Upper lobe of left lung (tissue), 6 donors: ENCODE measurements around the gene HDAC8. TPM values are rescaled to one million over a fixed set of nuclear protein-coding genes. Genes with fewer than 3 reads are reported as not detected.
"Not testable (repeated sequence)": the region's sequence is repeated elsewhere in the genome, so short reads cannot be mapped to it uniquely, and the experiment has no call there.

Experiments used
- ATAC-seq, 2 donors: fragments of 200-7000 bp; cut with Tn5 transposase; one replicate each; pipeline ENCODE4 v1.9.1; 2022; ENCODE audit warnings: mild to moderate bottlenecking in 2 of 2, moderate library complexity in 2 of 2; ENCODE audit not compliant: low FRiP score in 2 of 2
- DNase-seq, 2 donors: peaks; one replicate each; pipeline ENCODE4 v3.0.0-alpha.2; 2019 to 2020
- H3K27ac ChIP-seq, 4 donors: fragments of 200-600 bp; sonication (generic); one replicate each; pipeline ENCODE4 v1.5.1; 2016 to 2019
- H3K27me3 ChIP-seq, 4 donors: fragments of 200-600 bp; sonication (generic); one replicate each; pipeline ENCODE4 v1.5.1; 2017 to 2019
- H3K36me3 ChIP-seq, 4 donors: fragments of 200-600 bp; sonication (generic); one replicate each; pipeline ENCODE4 v1.5.1; 2016 to 2019
- H3K4me1 ChIP-seq, 4 donors: fragments of 200-600 bp; sonication (generic); one replicate each; pipeline ENCODE4 v1.5.1; 2018 to 2019
- H3K4me3 ChIP-seq, 4 donors: fragments of 200-600 bp; sonication (generic); one replicate each; pipeline ENCODE4 v1.5.1; 2017 to 2019; ENCODE audit warnings: mild to moderate bottlenecking in 2 of 4, moderate library complexity in 1 of 4
- H3K9me3 ChIP-seq, 4 donors: fragments of 200-600 bp; sonication (generic); one replicate each; pipeline ENCODE4 v1.5.1; 2018 to 2019
- EP300 ChIP-seq, 4 donors: sonication (generic); formaldehyde crosslinking; IDR thresholded peaks; one replicate each; pipeline ENCODE4 v1.5.1; 2017; ENCODE audit warnings: antibody characterized with exemption in 4 of 4, control low read depth in 2 of 4
- POLR2A ChIP-seq, 4 donors: fragments of 450-650 bp; IDR thresholded peaks; one replicate each; pipeline ENCODE4 v1.5.1; 2016 to 2017; ENCODE audit warnings: antibody characterized with exemption in 4 of 4, mild to moderate bottlenecking in 2 of 4
- POLR2AphosphoS5 ChIP-seq, 2 donors: sonication (generic); formaldehyde crosslinking; IDR thresholded peaks; one replicate each; pipeline ENCODE4 v1.5.1; 2017; ENCODE audit warnings: antibody characterized with exemption in 2 of 2
- WGBS, 2 donors: methylation state at CpG; one replicate each; pipeline ENCODE4 v1.1.5; 2017 to 2018; 5-methylcytosine and 5-hydroxymethylcytosine counted together
- total RNA-seq, 6 donors: library from RNA; depleted of rRNA in 4 of 6; stranded (reverse); fragments of >200 nt in 4 of 6; gene quantifications; one replicate each; pipeline versions ENCODE4 v1.1.0 to v1.2.1, GENCODE V29; 2016 to 2021
- TF ChIP-seq, protein P1 (sequence below), 6 experiments: fragments of 450-650 bp in 4 of 6; fragments of 200-600 bp in 2 of 6; sonication (generic) in 2 of 6; IDR thresholded peaks; one replicate each; pipeline ENCODE4 v1.5.1; 2016 to 2019; ENCODE audit warnings: antibody characterized with exemption in 6 of 6
- donor health status: DM: no; HTN: no; CAD: no; lungs with moderate emphysema.
- donor health status: DM: no; HTN: yes; CAD: no; lungs with severe emphysema.

Gene HDAC8
- total RNA-seq, 6 donors from 2014 or later: 21.5 to 56.6 (median 35.0) TPM

GRCh38 chrX:72430405-72430968, 142.2 kb downstream of the HDAC8 start:
- Histone ChIP-seq H3K4me1 (no peaks in the 10 kb centered on the region), H3K4me3 (no peak overlapping the region), H3K36me3 (no peaks in the 10 kb centered on the region), H3K9me3 (no peaks in the 10 kb centered on the region), H3K27ac (no peak overlapping the region), H3K27me3 (no peaks in the 10 kb centered on the region)
- TF ChIP-seq, protein P1, sequence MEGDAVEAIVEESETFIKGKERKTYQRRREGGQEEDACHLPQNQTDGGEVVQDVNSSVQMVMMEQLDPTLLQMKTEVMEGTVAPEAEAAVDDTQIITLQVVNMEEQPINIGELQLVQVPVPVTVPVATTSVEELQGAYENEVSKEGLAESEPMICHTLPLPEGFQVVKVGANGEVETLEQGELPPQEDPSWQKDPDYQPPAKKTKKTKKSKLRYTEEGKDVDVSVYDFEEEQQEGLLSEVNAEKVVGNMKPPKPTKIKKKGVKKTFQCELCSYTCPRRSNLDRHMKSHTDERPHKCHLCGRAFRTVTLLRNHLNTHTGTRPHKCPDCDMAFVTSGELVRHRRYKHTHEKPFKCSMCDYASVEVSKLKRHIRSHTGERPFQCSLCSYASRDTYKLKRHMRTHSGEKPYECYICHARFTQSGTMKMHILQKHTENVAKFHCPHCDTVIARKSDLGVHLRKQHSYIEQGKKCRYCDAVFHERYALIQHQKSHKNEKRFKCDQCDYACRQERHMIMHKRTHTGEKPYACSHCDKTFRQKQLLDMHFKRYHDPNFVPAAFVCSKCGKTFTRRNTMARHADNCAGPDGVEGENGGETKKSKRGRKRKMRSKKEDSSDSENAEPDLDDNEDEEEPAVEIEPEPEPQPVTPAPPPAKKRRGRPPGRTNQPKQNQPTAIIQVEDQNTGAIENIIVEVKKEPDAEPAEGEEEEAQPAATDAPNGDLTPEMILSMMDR (IDR thresholded peaks at IDR 0.05): no peak
- no peak for TF ChIP-seq POLR2AphosphoS5 (IDR thresholded peaks at IDR 0.05)
- no peak for TF ChIP-seq POLR2A (IDR thresholded peaks at IDR 0.05)
- TF ChIP-seq EP300 (IDR thresholded peaks at IDR 0.05): no peak
- WGBS, 2 donors: 73 to 84% methylated on average over 4 of the region's 4 CpGs
- DNase-seq (no peak), ATAC-seq (no peak)

- Histone ChIP-seq H3K4me1 (no peaks in the 10 kb centered on the region), H3K4me3 (no peak overlapping the region), H3K36me3 (no peaks in the 10 kb centered on the region), H3K9me3 (peaks cover 0 to 21% (median 1%) of the 10 kb centered on the region in 4 donors), H3K27me3 (no peaks in the 10 kb centered on the region), H3K27ac (no peak overlapping the region)
- TF ChIP-seq EP300 (IDR thresholded peaks at IDR 0.05) (no peak), POLR2AphosphoS5 (IDR thresholded peaks at IDR 0.05) (no peak), POLR2A (IDR thresholded peaks at IDR 0.05) (no peak)
- TF ChIP-seq, protein P1 (IDR thresholded peaks at IDR 0.05): no peak
- ATAC-seq (no peak), DNase-seq (no peak)
Observed at GRCh38 chrX:72421797-72422196, 150.8 kb downstream of the HDAC8 start.

GRCh38 chrX:72409993-72410392, 162.7 kb downstream of the HDAC8 start:
- Histone ChIP-seq H3K36me3 (no peaks in the 10 kb centered on the region), H3K9me3 (no peaks in the 10 kb centered on the region), H3K27me3 (no peaks in the 10 kb centered on the region), H3K27ac (no peak overlapping the region), H3K4me1 (no peaks in the 10 kb centered on the region), H3K4me3 (no peak overlapping the region)
- WGBS, 2 donors: 44 to 67% methylated on average over 1 of the region's 1 CpG
- TF ChIP-seq EP300 (IDR thresholded peaks at IDR 0.05) (no peak), POLR2AphosphoS5 (IDR thresholded peaks at IDR 0.05) (no peak), POLR2A (IDR thresholded peaks at IDR 0.05) (no peak)
- TF ChIP-seq, protein P1 (IDR thresholded peaks at IDR 0.05): no peak
- DNase-seq (no peak), ATAC-seq (no peak)

GRCh38 chrX:72408885-72409284, 163.8 kb downstream of the HDAC8 start:
- Histone ChIP-seq H3K9me3 (no peaks in the 10 kb centered on the region), H3K4me3 (no peak overlapping the region), H3K36me3 (no peaks in the 10 kb centered on the region), H3K27ac (no peak overlapping the region), H3K27me3 (no peaks in the 10 kb centered on the region), H3K4me1 (no peaks in the 10 kb centered on the region)
- TF ChIP-seq EP300 (IDR thresholded peaks at IDR 0.05) (no peak), POLR2AphosphoS5 (IDR thresholded peaks at IDR 0.05) (no peak), POLR2A (IDR thresholded peaks at IDR 0.05) (no peak)
- TF ChIP-seq, protein P1 (IDR thresholded peaks at IDR 0.05): no peak
- no peak for ATAC-seq
- WGBS, 2 donors: 63 to 95% methylated on average over 2 of the region's 2 CpGs
- DNase-seq: no peak

- 83 to 96% methylated on average over 2 of the region's 2 CpGs for WGBS, 2 donors
Observed at GRCh38 chrX:72405136-72405535, 167.5 kb downstream of the HDAC8 start.

More at GRCh38 chrX:72405136-72405535, 167.5 kb downstream of the HDAC8 start:
- H3K36me3 ChIP-seq, H3K4me3 ChIP-seq, H3K9me3 ChIP-seq, DNase-seq, H3K27me3 ChIP-seq, ATAC-seq, H3K4me1 ChIP-seq, H3K27ac ChIP-seq: not testable (repeated sequence)
